Thoracic aorta endothelial cell (primary cell): Measurements from ENCODE around the gene TLR9. TPM values are rescaled to one million over a fixed set of nuclear protein-coding genes. Genes with fewer than 3 reads are reported as not detected.

Experiments used
- small RNA-seq: library from RNA; depleted of rRNA; stranded (forward); fragments of <200 nt; gene quantifications from one replicate; pipeline ENCODE3, GENCODE V24; 2012
- total RNA-seq: library from RNA; depleted of rRNA; stranded (reverse); fragments of >200 nt; gene quantifications from 2 replicates; pipeline ENCODE4 v1.2.3, GENCODE V29; 2012

Gene TLR9
- total RNA-seq, result under 0.01 TPM in 1 of 2 replicates, not detected in the other

GRCh38 chr3:52225452-52226228 lies at the start of gene TLR9:
TLR9 (minus strand) TSS chr3:52225645; CDS start chr3:52225529, 116 bp downstream.

GRCh38 chr3:52245322-52246263 lies 20.1 kb upstream of the TLR9 start, which contains the start of gene PPM1M:
PPM1M (plus strand) TSS chr3:52245759; CDS start chr3:52245825, 66 bp downstream.

GRCh38 chr3:52238761-52239701 lies 13.6 kb upstream of the TLR9 start, which contains the start of gene TWF2:
TWF2 (minus strand) TSS chr3:52239158; CDS start chr3:52239016, 142 bp downstream.

GRCh38 chr3:52197842-52198625 lies 27.4 kb downstream of the TLR9 start, which contains the start of gene ALAS1:
ALAS1 (plus strand) TSS chr3:52198160; CDS start chr3:52199242, 1,082 bp downstream.

Small RNA genes lying within 50 kb of the gene (small RNA-seq; reads per million reads assigned to genes)
- gene MIRLET7G, result 1,235 reads per million, percentile 100 among the genes with 10 or more reads in this experiment

Other genes with a start within 250 kb of the TLR9 start
- gene ACY1, start 242.1 kb downstream of the TLR9 start, total RNA-seq, result 8.0 and 11.2 TPM in 2 replicates
- 968 and 1,125 TPM in 2 replicates for gene RPL29, start 229.8 kb downstream of the TLR9 start, total RNA-seq
- 16.9 and 23.2 TPM in 2 replicates for gene DUSP7, start 169.1 kb downstream of the TLR9 start, total RNA-seq
- 8.0 and 12.6 TPM in 2 replicates for gene POC1A, start 71.2 kb downstream of the TLR9 start, total RNA-seq
- 57.6 and 71.7 TPM in 2 replicates for gene ALAS1, start 27.5 kb downstream of the TLR9 start, total RNA-seq
- gene TWF2, start 13.5 kb upstream of the TLR9 start, total RNA-seq, result 124 and 136 TPM in 2 replicates
- gene PPM1M, start 20.1 kb upstream of the TLR9 start, total RNA-seq, result 11.3 and 12.0 TPM in 2 replicates
- 74.7 and 80.6 TPM in 2 replicates for gene WDR82, start 53.0 kb upstream of the TLR9 start, total RNA-seq
- gene GLYCTK, start 62.2 kb upstream of the TLR9 start, total RNA-seq, result 16.4 TPM in 2 replicates
- 2.7 and 2.9 TPM in 2 replicates for gene DNAH1, start 90.7 kb upstream of the TLR9 start, total RNA-seq
- gene BAP1, start 184.4 kb upstream of the TLR9 start, total RNA-seq, result 51.5 and 65.0 TPM in 2 replicates
- 6.9 and 7.0 TPM in 2 replicates for gene PHF7, start 185.0 kb upstream of the TLR9 start, total RNA-seq
- gene SEMA3G, start 219.5 kb upstream of the TLR9 start, total RNA-seq, result 4.0 and 9.8 TPM in 2 replicates
- gene TNNC1, start 228.4 kb upstream of the TLR9 start, total RNA-seq, result 0.27 TPM in 1 of 2 replicates, not detected in the other
- gene NISCH, start 230.0 kb upstream of the TLR9 start, total RNA-seq, result 82.6 and 92.1 TPM in 2 replicates